22Rv1 (cell line): Measurements from ENCODE around the gene ZNF311.

Experiments used
- CTCF ChIP-seq: fragments of 450-650 bp; IDR thresholded peaks from 2 replicates; pipeline ENCODE4 v1.5.1; 2017; ENCODE audit warnings: mild to moderate bottlenecking
- ZFX ChIP-seq: fragments of 450-650 bp; IDR thresholded peaks from 2 replicates; pipeline ENCODE4 v1.6.1; 2017; ENCODE audit warnings: antibody characterized with exemption, borderline replicate concordance

- TF ChIP-seq CTCF (no peak), ZFX (no peak)
Observed at GRCh38 chr6:28980137-28980851, 24.8 kb downstream of the ZNF311 start.
